CD14-positive monocyte (primary cell): ENCODE measurements around the gene PDE9A. TPM values are rescaled to one million over a fixed set of nuclear protein-coding genes. Genes with fewer than 3 reads are reported as not detected.

Source experiments
- DNase-seq, 3 donors: peaks; one replicate each; pipeline ENCODE4 v3.0.0-alpha.2; 2011 to 2022
- H2AFZ ChIP-seq: 2 replicates; pipeline ENCODE4 v1.6.0; 2012; ENCODE audit warnings: mild to moderate bottlenecking, low read depth, low read length, inconsistent platforms; ENCODE audit not compliant: insufficient read depth, poor library complexity, severe bottlenecking
- H3K27ac ChIP-seq, 2 donors: 1 replicate in 1 of 2; 2 replicates in 1 of 2; pipeline ENCODE4 v1.5.1; 2012 to 2013; ENCODE audit warnings: low read length in 2 of 2, control low read depth in 1 of 2, inconsistent platforms in 1 of 2, low read depth in 1 of 2, mild to moderate bottlenecking in 1 of 2
- H3K27me3 ChIP-seq, 2 donors: one replicate each; pipeline versions ENCODE4 v1.6.0 to v1.6.1; 2011 to 2013; ENCODE audit warnings: low read length in 2 of 2; ENCODE audit not compliant: control insufficient read depth in 2 of 2, insufficient read depth in 2 of 2
- H3K36me3 ChIP-seq, 2 donors: replicated peaks in 1 of 2; 1 replicate in 1 of 2; 2 replicates in 1 of 2; pipeline versions ENCODE4 v1.5.1 to v1.6.1; 2012 to 2013; ENCODE audit warnings: low read length in 2 of 2, control low read depth in 1 of 2, inconsistent platforms in 1 of 2, mild to moderate bottlenecking in 1 of 2; ENCODE audit not compliant: insufficient read depth in 2 of 2, control insufficient read depth in 1 of 2
- H3K4me1 ChIP-seq, 2 donors: 1 replicate in 1 of 2; 2 replicates in 1 of 2; pipeline versions ENCODE4 v1.5.1 to v1.6.1; 2012 to 2013; ENCODE audit warnings: low read length in 2 of 2, control low read depth in 1 of 2, inconsistent platforms in 1 of 2, mild to moderate bottlenecking in 1 of 2, moderate library complexity in 1 of 2; ENCODE audit not compliant: insufficient read depth in 2 of 2, control insufficient read depth in 1 of 2
- H3K4me2 ChIP-seq: replicated peaks from 2 replicates; pipeline ENCODE3; 2012; ENCODE audit warnings: low read length, moderate library complexity, mild to moderate bottlenecking; ENCODE audit not compliant: poor library complexity, severe bottlenecking; ENCODE audit errors: extremely low read depth
- H3K4me3 ChIP-seq, 3 experiments: fragments of 200-600 bp in 1 of 3; sonication (generic) in 1 of 3; replicated peaks in 1 of 3; 1 replicate in 2 of 3; 2 replicates in 1 of 3; pipeline ENCODE4 v1.5.1; 2011 to 2013; ENCODE audit warnings: low read length in 3 of 3, mild to moderate bottlenecking in 3 of 3, control low read depth in 2 of 3, low read depth in 2 of 3, inconsistent platforms in 1 of 3, moderate library complexity in 1 of 3
- H3K79me2 ChIP-seq: 2 replicates; pipeline ENCODE4 v1.6.0; 2012; ENCODE audit warnings: mild to moderate bottlenecking, control low read depth, inconsistent platforms, low read length, moderate library complexity; ENCODE audit not compliant: insufficient read depth
- H3K9ac ChIP-seq: 2 replicates; pipeline ENCODE4 v1.6.0; 2017; ENCODE audit warnings: low read length, mild to moderate bottlenecking; ENCODE audit not compliant: insufficient read depth, poor library complexity, severe bottlenecking
- H3K9me3 ChIP-seq, 2 donors: replicated peaks in 1 of 2; 1 replicate in 1 of 2; 2 replicates in 1 of 2; pipeline versions ENCODE4 v1.5.1 to v1.6.1; 2012 to 2013; ENCODE audit warnings: low read length in 2 of 2, control low read depth in 1 of 2; ENCODE audit not compliant: control insufficient read depth in 1 of 2, insufficient read depth in 1 of 2
- H4K20me1 ChIP-seq: 2 replicates; pipeline ENCODE4 v1.6.0; 2012; ENCODE audit warnings: mild to moderate bottlenecking, low read length, control low read depth, moderate library complexity; ENCODE audit not compliant: insufficient read depth
- H3K27ac Mint-ChIP-seq, 7 donors: one replicate each; pipeline ENCODE4 v1.8.0; 2020; ENCODE audit warnings: mild to moderate bottlenecking in 7 of 7, mixed read lengths in 7 of 7, moderate library complexity in 6 of 7, inconsistent platforms in 2 of 7
- H3K27me3 Mint-ChIP-seq, 3 donors: one replicate each; pipeline ENCODE4 v1.8.0; 2021 to 2022; ENCODE audit warnings: low read depth in 3 of 3, mild to moderate bottlenecking in 3 of 3, mixed read lengths in 3 of 3, moderate library complexity in 3 of 3, inconsistent platforms in 1 of 3
- H3K36me3 Mint-ChIP-seq, 2 donors: one replicate each; pipeline ENCODE4 v1.8.0; 2020; ENCODE audit warnings: mixed read lengths in 2 of 2, inconsistent platforms in 1 of 2, mild to moderate bottlenecking in 1 of 2
- H3K4me1 Mint-ChIP-seq: one replicate; pipeline ENCODE4 v1.8.0; 2020; ENCODE audit warnings: mild to moderate bottlenecking, mixed read lengths
- H3K4me3 Mint-ChIP-seq, 2 donors: one replicate each; pipeline ENCODE4 v1.8.0; 2020; ENCODE audit warnings: mild to moderate bottlenecking in 2 of 2, mixed read lengths in 2 of 2, moderate library complexity in 1 of 2
- H3K9me3 Mint-ChIP-seq, 7 donors: one replicate each; pipeline ENCODE4 v1.8.0; 2020 to 2022; ENCODE audit warnings: mixed read lengths in 7 of 7, mild to moderate bottlenecking in 6 of 7, moderate library complexity in 6 of 7, inconsistent platforms in 2 of 7
- WGBS: methylation state at CpG from one replicate; pipeline ENCODE4 v1.1.5; 2013; ENCODE audit warnings: missing lambda C conversion rate; ENCODE audit not compliant: insufficient coverage; 5-methylcytosine and 5-hydroxymethylcytosine counted together
- intact Hi-C, 2 donors: fragments of 100-400 bp; cut with micrococcal nuclease; formaldehyde crosslinking; loops; one replicate each; pipeline versions ENCODE4 v1.15.0 to v1.15.1; 2023
- polyA plus RNA-seq, 3 donors: library from polyadenylated mRNA; depleted of rRNA in 1 of 3; unstranded in 2 of 3; stranded (reverse) in 1 of 3; fragments of 300-500 nt in 2 of 3; fragments of >200 nt in 1 of 3; fragmentation: Illumina TruSeq in 2 of 3; gene quantifications; 1 replicate in 2 of 3; 2 replicates in 1 of 3; pipeline ENCODE4 v1.2.3, GENCODE V29; 2012 to 2021
- TF ChIP-seq, protein P1 (sequence below): fragments of 200-600 bp; IDR thresholded peaks from one replicate; pipeline ENCODE4 v1.8.0; 2022; ENCODE audit warnings: antibody characterized with exemption, mild to moderate bottlenecking

PDE9A gene
- polyA plus RNA-seq, 3 donors = 0.05 to 0.52 TPM; not detected in 1

- Histone ChIP-seq H3K4me1 (no peaks in the 10 kb centered on the region), H3K27ac (no peak overlapping the region), H2AFZ (no peak overlapping the region), H3K4me2 (no peak overlapping the region), H3K79me2 (no peaks in the 10 kb centered on the region), H3K36me3 (no peaks in the 10 kb centered on the region), H3K27me3 (no peaks in the 10 kb centered on the region), H3K9me3 (peaks cover 0 to 5% of the 10 kb centered on the region in 2 donors), H3K9ac (no peak overlapping the region), H3K4me3 (no peak overlapping the region), H4K20me1 (no peaks in the 10 kb centered on the region)
- no peak for DNase-seq
- 98% methylated on average over 18 of the region's 19 CpGs for WGBS
- Mint-ChIP-seq H3K27me3 (peaks cover 3 to 5% (median 3%) of the 10 kb centered on the region in 3 donors), H3K4me1 (no peaks in the 10 kb centered on the region), H3K4me3 (no peak overlapping the region), H3K9me3 (peaks cover 3 to 14% (median 10%) of the 10 kb centered on the region in 7 donors), H3K27ac (no peak overlapping the region), H3K36me3 (no peaks in the 10 kb centered on the region)
- intact Hi-C loops = no loop called here
- TF ChIP-seq, protein P1, sequence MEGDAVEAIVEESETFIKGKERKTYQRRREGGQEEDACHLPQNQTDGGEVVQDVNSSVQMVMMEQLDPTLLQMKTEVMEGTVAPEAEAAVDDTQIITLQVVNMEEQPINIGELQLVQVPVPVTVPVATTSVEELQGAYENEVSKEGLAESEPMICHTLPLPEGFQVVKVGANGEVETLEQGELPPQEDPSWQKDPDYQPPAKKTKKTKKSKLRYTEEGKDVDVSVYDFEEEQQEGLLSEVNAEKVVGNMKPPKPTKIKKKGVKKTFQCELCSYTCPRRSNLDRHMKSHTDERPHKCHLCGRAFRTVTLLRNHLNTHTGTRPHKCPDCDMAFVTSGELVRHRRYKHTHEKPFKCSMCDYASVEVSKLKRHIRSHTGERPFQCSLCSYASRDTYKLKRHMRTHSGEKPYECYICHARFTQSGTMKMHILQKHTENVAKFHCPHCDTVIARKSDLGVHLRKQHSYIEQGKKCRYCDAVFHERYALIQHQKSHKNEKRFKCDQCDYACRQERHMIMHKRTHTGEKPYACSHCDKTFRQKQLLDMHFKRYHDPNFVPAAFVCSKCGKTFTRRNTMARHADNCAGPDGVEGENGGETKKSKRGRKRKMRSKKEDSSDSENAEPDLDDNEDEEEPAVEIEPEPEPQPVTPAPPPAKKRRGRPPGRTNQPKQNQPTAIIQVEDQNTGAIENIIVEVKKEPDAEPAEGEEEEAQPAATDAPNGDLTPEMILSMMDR = no peak
Observed at GRCh38 chr21:42705346-42705745, 51.9 kb downstream of the PDE9A start.

DNA sequence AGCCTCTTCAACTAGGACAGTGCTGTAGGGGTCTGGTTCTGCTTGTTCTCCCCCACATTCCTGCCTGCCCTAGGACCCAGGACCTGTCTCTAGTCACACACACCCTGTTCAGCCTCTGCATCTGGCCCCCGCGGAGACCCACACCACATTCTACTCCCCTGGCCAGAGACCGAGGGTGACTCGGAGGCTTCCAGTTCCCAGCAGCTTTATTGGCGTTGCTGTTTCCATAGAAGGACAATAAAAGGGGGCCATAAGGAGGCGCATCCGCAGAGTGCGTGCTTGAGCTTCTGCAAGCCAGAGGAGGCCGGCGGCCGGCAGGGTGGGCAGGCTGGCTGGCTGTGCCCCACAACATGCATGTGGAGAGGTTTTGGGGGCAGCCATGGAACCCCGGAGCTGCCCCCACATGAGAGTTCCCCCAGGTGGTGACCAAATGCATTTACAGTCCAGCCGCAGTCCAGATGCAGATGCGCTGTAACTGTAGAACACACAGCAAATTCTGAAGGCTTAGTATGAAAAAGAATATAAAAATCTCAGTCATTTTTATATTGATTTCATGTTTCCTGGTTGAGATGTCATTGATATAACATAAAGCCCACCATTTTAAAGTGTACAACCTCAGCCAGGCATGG lies 52.4 kb downstream of the PDE9A start:
- TF ChIP-seq, protein P1 = no peak
- Mint-ChIP-seq H3K27ac (no peak overlapping the region), H3K4me1 (no peaks in the 10 kb centered on the region), H3K36me3 (no peaks in the 10 kb centered on the region), H3K27me3 (peaks cover 3 to 5% (median 3%) of the 10 kb centered on the region in 3 donors), H3K9me3 (peaks cover 3 to 14% (median 10%) of the 10 kb centered on the region in 7 donors), H3K4me3 (no peak overlapping the region)
- Histone ChIP-seq H3K4me2 (no peak overlapping the region), H3K27ac (no peak overlapping the region), H3K9me3 (peaks cover 0 to 5% of the 10 kb centered on the region in 2 donors), H3K9ac (no peak overlapping the region), H3K36me3 (no peaks in the 10 kb centered on the region), H2AFZ (no peak overlapping the region), H4K20me1 (no peaks in the 10 kb centered on the region), H3K79me2 (no peaks in the 10 kb centered on the region), H3K4me3 (no peak overlapping the region), H3K27me3 (no peaks in the 10 kb centered on the region), H3K4me1 (no peaks in the 10 kb centered on the region)
- WGBS = 88% methylated on average over 8 of the region's 14 CpGs
- no peak for DNase-seq
- intact Hi-C loops = no loop called here
